AG04449 (cell line): ENCODE data around the gene IMP3.

Experiments
- CTCF ChIA-PET: fragments of 350-600 bp; formaldehyde crosslinking; extraction: SDS; loops from one replicate; lab custom pipeline; 2021; ENCODE audit warnings: antibody characterized with exemption; lab: Yijun Ruan, JAX
- POLR2A ChIA-PET: fragments of 400-600, 350-600 bp; formaldehyde crosslinking; extraction: SDS; loops from one replicate; lab custom pipeline; 2020; ENCODE audit warnings: antibody characterized with exemption, inconsistent platforms; lab: Yijun Ruan, JAX
- DNase-seq: peaks from one replicate; pipeline ENCODE4 v3.0.0-alpha.2; 2010; ENCODE audit warnings: low read depth, low spot score
- H3K4me3 ChIP-seq: 2 replicates; pipeline ENCODE4 v1.5.1; 2011; ENCODE audit warnings: low read depth, mild to moderate bottlenecking, control low read depth, low read length
- TF ChIP-seq, protein P1 (sequence below): IDR thresholded peaks from one replicate; pipeline ENCODE4 v1.5.1; 2011; ENCODE audit warnings: mild to moderate bottlenecking, moderate library complexity, low read length, control low read depth, inconsistent platforms; ENCODE audit not compliant: insufficient read depth; ENCODE audit errors: missing control alignments

Gene IMP3

DNA sequence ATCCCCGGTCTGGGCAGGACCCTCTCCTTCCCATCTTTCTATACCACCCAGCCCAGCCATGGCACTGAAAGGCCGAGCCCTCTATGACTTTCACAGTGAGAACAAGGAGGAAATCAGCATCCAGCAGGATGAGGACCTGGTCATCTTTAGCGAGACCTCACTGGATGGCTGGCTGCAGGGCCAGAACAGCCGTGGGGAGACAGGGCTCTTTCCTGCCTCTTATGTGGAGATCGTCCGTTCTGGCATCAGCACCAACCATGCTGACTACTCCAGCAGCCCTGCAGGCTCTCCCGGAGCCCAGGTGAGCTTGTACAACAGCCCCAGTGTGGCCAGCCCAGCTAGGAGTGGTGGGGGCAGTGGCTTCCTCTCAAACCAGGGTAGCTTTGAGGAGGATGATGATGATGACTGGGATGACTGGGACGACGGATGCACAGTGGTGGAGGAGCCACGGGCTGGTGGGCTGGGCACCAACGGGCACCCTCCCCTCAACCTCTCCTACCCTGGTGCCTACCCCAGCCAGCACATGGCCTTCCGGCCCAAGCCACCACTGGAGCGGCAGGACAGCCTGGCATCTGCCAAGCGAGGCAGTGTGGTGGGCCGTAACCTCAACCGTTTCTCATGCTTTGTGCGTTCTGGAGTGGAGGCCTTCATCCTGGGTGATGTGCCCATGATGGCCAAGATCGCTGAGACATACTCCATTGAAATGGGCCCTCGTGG, 9.2 kb upstream of the IMP3 start:
- TF ChIP-seq, protein P1, sequence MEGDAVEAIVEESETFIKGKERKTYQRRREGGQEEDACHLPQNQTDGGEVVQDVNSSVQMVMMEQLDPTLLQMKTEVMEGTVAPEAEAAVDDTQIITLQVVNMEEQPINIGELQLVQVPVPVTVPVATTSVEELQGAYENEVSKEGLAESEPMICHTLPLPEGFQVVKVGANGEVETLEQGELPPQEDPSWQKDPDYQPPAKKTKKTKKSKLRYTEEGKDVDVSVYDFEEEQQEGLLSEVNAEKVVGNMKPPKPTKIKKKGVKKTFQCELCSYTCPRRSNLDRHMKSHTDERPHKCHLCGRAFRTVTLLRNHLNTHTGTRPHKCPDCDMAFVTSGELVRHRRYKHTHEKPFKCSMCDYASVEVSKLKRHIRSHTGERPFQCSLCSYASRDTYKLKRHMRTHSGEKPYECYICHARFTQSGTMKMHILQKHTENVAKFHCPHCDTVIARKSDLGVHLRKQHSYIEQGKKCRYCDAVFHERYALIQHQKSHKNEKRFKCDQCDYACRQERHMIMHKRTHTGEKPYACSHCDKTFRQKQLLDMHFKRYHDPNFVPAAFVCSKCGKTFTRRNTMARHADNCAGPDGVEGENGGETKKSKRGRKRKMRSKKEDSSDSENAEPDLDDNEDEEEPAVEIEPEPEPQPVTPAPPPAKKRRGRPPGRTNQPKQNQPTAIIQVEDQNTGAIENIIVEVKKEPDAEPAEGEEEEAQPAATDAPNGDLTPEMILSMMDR = no peak
- POLR2A ChIA-PET = interaction anchor here (6.9 kb wide), 1 partner anchor 12 kb away, joined by 64 read pairs; no protein-coding TSS in a partner anchor
- CTCF ChIA-PET = interaction anchor here (2.0 to 3.3 kb wide), 2 partner anchors 12 to 13 kb away, joined by 7 to 14 read pairs; no protein-coding TSS in a partner anchor
- no peak for DNase-seq
- peak overlapping the region; percentile 87 for H3K4me3 ChIP-seq

DNA sequence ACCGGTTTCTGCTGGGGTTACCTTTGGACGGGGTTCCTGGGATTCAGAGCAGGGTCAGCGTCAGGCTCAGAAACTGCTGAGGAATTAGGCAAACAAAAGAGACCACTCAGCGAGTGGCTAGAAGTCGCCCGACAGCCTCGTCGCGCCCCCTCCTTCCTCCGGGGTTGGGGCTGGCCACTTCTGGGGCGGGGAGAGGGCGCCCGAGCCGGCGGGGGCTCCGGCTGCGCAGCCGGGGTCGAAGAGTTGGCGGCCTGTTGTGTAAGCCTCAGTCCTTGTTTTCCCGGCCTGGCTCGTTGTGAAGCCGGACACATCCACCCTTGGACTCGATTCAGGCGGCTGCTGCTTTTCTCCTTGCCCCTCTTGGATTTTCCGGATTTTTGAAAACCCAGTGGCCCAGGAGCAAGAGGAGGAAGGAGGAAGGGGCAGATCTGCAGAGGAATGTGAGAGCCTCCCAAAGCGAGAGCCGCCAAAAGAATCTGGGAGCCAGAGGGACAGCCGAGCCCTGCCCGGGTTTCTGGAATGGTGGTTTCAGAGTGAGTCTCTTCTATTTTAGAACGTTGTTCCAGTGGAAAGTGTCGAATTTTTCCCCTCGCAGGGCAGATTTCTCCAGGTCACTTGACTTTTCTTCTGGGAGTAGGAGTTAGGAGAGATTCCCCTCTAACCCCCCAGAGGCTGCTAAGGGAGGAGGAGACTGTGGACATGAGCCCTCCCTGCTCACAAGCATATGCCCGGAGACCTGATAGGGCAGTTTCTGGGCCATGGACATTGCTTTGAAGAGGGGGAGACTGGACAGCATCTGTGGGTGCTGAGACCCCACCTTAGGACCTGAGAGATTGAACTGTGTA, 8.4 kb upstream of the IMP3 start:
- TF ChIP-seq, protein P1 = no peak
- H3K4me3 ChIP-seq = peak overlapping the region; percentile 87
- DNase-seq = no peak
- POLR2A ChIA-PET = interaction anchor here (0.9 to 6.9 kb wide), 8 partner anchors 9 to 194 kb away, joined by 3 to 64 read pairs (median 4); partner anchors contain the start of genes IMP3, PTPN9 and SNUPN
- CTCF ChIA-PET = interaction anchor here (0.8 to 3.3 kb wide), 11 partner anchors 8 to 280 kb away, joined by 3 to 24 read pairs (median 4); partner anchors contain the start of gene MAN2C1

- DNase-seq = no peak
- H3K4me3 ChIP-seq = peak within 1 kb of the TSS; percentile 87
- ChIA-PET POLR2A (interaction anchor here (0.8 to 6.9 kb wide), 10 partner anchors 8 to 279 kb away, joined by 3 to 64 read pairs (median 4); partner anchors contain the start of genes IMP3, MAN2C1, PTPN9 and SNUPN), CTCF (interaction anchor here (0.8 to 3.3 kb wide), 12 partner anchors 9 to 281 kb away, joined by 3 to 24 read pairs (median 3); partner anchors contain the start of gene MAN2C1)
- TF ChIP-seq, protein P1 = peak; percentile 66
Measured at GRCh38 chr15:75647370-75648155, 7.5 kb upstream of the IMP3 start, which contains the start of gene SNX33. TSS of gene SNX33 (plus strand) at chr15:75647912. CDS start at chr15:75649103, 1,191 bp downstream.

DNA sequence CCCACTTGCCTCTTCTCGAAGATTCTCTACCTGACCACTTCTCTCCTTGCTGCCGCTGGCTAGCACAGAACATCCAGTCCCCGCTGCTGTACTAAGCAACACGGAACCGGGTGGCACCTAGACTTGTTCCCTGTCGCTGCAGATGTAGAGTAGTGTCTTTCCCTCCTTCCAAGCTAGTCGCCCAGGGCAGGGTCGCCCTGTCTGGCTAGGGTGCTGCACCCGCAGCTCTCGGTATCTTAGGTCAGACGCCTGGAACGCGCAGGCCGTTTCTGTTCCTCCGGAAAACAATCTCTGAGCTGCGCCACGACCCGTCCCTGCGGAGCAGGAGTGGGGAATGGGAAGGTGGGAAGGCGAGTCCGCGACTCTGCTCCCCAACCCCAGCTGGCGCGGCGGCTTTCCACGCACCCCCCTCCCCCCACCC, 6.9 kb upstream of the IMP3 start:
- no peak for DNase-seq
- POLR2A ChIA-PET = interaction anchor here (0.8 to 6.9 kb wide), 11 partner anchors 8 to 278 kb away, joined by 3 to 64 read pairs (median 4); partner anchors contain the start of genes IMP3, MAN2C1, PTPN9 and SNUPN
- CTCF ChIA-PET = interaction anchor here (1.0 to 3.3 kb wide), 11 partner anchors 9 to 281 kb away, joined by 3 to 24 read pairs (median 3); partner anchors contain the start of gene MAN2C1
- peak overlapping the region; percentile 87 for H3K4me3 ChIP-seq
- TF ChIP-seq, protein P1 = no peak

- POLR2A ChIA-PET = interaction anchor here (1.1 to 6.9 kb wide), 5 partner anchors 7 to 192 kb away, joined by 3 to 64 read pairs (median 4); partner anchors contain the start of gene IMP3
- TF ChIP-seq, protein P1 = no peak
- no peak for DNase-seq
- peak overlapping the region; percentile 87 for H3K4me3 ChIP-seq
- CTCF ChIA-PET = interaction anchor here (1.0 to 2.9 kb wide), 6 partner anchors 9 to 280 kb away, joined by 3 to 24 read pairs (median 5); partner anchors contain the start of gene MAN2C1
Measured at GRCh38 chr15:75646112-75646943, 6.3 kb upstream of the IMP3 start.
